Measurements from ENCODE around the gene DCDC2B. TPM values are rescaled to one million over a fixed set of nuclear protein-coding genes. Genes with fewer than 3 reads are reported as not detected.

Gene DCDC2B
- total and polyA plus RNA-seq, 8 donors: 1.6 to 3.8 (median 2.6) TPM; not detected in 1

- Histone ChIP-seq H3K9me3 (no peaks in the 10 kb centered on the region), H3K27ac (peak overlapping the region; percentile 73 to 75), H3K4me1 (peaks cover 7 to 64% of the 10 kb centered on the region in 2 donors), H3K4me3 (no peak overlapping the region), H3K36me3 (no peaks in the 10 kb centered on the region), H3K27me3 (no peaks in the 10 kb centered on the region)
- DNase-seq (peak in 2 of 4 donors; percentile 53 to 58), ATAC-seq (peak; percentile 37)
- intact Hi-C loops (cut with DNase I): no loop called here
- no peak for TF ChIP-seq CTCF (IDR thresholded peaks at IDR 0.05)
Measured at GRCh38 chr1:32249831-32250525, 41.1 kb downstream of the DCDC2B start.

- no peaks in the 10 kb centered on the region for H3K27me3 ChIP-seq
- peaks cover 7 to 57% of the 10 kb centered on the region in 2 donors for H3K4me1 ChIP-seq
- intact Hi-C loops (cut with DNase I): no loop called here
- H3K9me3 ChIP-seq: no peaks in the 10 kb centered on the region
- H3K4me3 ChIP-seq: peak within 1 kb of the TSS in 1 of 2 donors; percentile 27
- H3K36me3 ChIP-seq: no peaks in the 10 kb centered on the region
- TF ChIP-seq CTCF (IDR thresholded peaks at IDR 0.05): no peak
- DNase-seq (no peak), ATAC-seq (no peak)
- peak within 1 kb of the TSS; percentile 73 to 75 for H3K27ac ChIP-seq
Measured at GRCh38 chr1:32250893-32251716, 42.2 kb downstream of the DCDC2B start, which contains the start of gene LCK. Gene LCK (plus strand): TSS chr1:32251265. CDS start chr1:32274330, 23,065 bp downstream.

GRCh38 chr1:32255072-32256071 lies 46.5 kb downstream of the DCDC2B start:
- Histone ChIP-seq H3K36me3 (no peaks in the 10 kb centered on the region), H3K27me3 (no peaks in the 10 kb centered on the region), H3K4me3 (no peak overlapping the region), H3K9me3 (no peaks in the 10 kb centered on the region), H3K4me1 (peaks cover 0 to 16% of the 10 kb centered on the region in 2 donors), H3K27ac (no peak overlapping the region)
- intact Hi-C loops (cut with DNase I): no loop called here
- no peak for TF ChIP-seq CTCF (IDR thresholded peaks at IDR 0.05)
- ATAC-seq (no peak), DNase-seq (no peak)

- ATAC-seq (no peak), DNase-seq (no peak)
- Histone ChIP-seq H3K36me3 (no peaks in the 10 kb centered on the region), H3K9me3 (no peaks in the 10 kb centered on the region), H3K4me1 (peaks cover 0 to 4% of the 10 kb centered on the region in 2 donors), H3K4me3 (no peak overlapping the region), H3K27me3 (no peaks in the 10 kb centered on the region), H3K27ac (no peak overlapping the region)
- intact Hi-C loops (cut with DNase I): no loop called here
- TF ChIP-seq CTCF (IDR thresholded peaks at IDR 0.05): no peak
Measured at GRCh38 chr1:32256473-32257226, 47.8 kb downstream of the DCDC2B start.

All from left lung (tissue), 10 donors.